ENCODE data around the gene KPNB1. TPM values are rescaled to one million over a fixed set of nuclear protein-coding genes. Genes with fewer than 3 reads are reported as not detected.

The KPNB1 gene
- total RNA-seq, 1 donor from 2014 or later, result 727 TPM

- Mint-ChIP-seq H3K4me1 (peaks cover 81% of the 10 kb centered on the region), H3K4me3 (peak overlapping the region; percentile 76), H3K27me3 (no peaks in the 10 kb centered on the region), H3K9me3 (no peaks in the 10 kb centered on the region), H3K36me3 (ENCODE audit: low read depth) (no peaks in the 10 kb centered on the region), H3K27ac (peak overlapping the region; percentile 93)
- DNase-seq, result no peak
- intact Hi-C loops (cut with micrococcal nuclease), result loop anchor here (5.0 kb wide), 1 partner anchor 68 kb away; no protein-coding TSS in a partner anchor
Observed at GRCh38 chr17:47720196-47720595, 70.5 kb downstream of the KPNB1 start.

- Mint-ChIP-seq H3K27ac (peak overlapping the region; percentile 93), H3K36me3 (ENCODE audit: low read depth) (no peaks in the 10 kb centered on the region)
Observed at GRCh38 chr17:47720754-47721533, 71.2 kb downstream of the KPNB1 start.

GRCh38 chr17:47721725-47722124 is 72.0 kb downstream of the KPNB1 start:
- peak overlapping the region; percentile 76 for H3K4me3 Mint-ChIP-seq

More at GRCh38 chr17:47720754-47721533, 71.2 kb downstream of the KPNB1 start:
- H3K9me3 Mint-ChIP-seq, result no peaks in the 10 kb centered on the region
- no peaks in the 10 kb centered on the region for H3K27me3 Mint-ChIP-seq
- H3K4me1 Mint-ChIP-seq, result peaks cover 80% of the 10 kb centered on the region
- peak overlapping the region; percentile 76 for H3K4me3 Mint-ChIP-seq
- intact Hi-C loops (cut with micrococcal nuclease), result loop anchor here (1.0 to 5.0 kb wide), 4 partner anchors 8 to 69 kb away; partner anchors contain the start of genes TBKBP1 and TBX21
- DNase-seq, result peak; percentile 95

GRCh38 chr17:47724705-47725104 is 75.0 kb downstream of the KPNB1 start:
- Mint-ChIP-seq H3K27me3 (no peaks in the 10 kb centered on the region), H3K9me3 (no peaks in the 10 kb centered on the region), H3K27ac (peak overlapping the region; percentile 5), H3K4me1 (peaks cover 77% of the 10 kb centered on the region), H3K36me3 (ENCODE audit: low read depth) (no peaks in the 10 kb centered on the region), H3K4me3 (no peak overlapping the region)
- no peak for DNase-seq
- intact Hi-C loops (cut with micrococcal nuclease), result loop anchor here (5.0 kb wide), 1 partner anchor 72 kb away; no protein-coding TSS in a partner anchor

More at GRCh38 chr17:47721725-47722124, 72.0 kb downstream of the KPNB1 start:
- Mint-ChIP-seq H3K4me1 (peaks cover 81% of the 10 kb centered on the region), H3K27ac (peak overlapping the region; percentile 93), H3K27me3 (no peaks in the 10 kb centered on the region), H3K36me3 (ENCODE audit: low read depth) (no peaks in the 10 kb centered on the region), H3K9me3 (no peaks in the 10 kb centered on the region)
- no peak for DNase-seq
- intact Hi-C loops (cut with micrococcal nuclease), result loop anchor here (1.0 to 5.0 kb wide), 4 partner anchors 8 to 69 kb away; partner anchors contain the start of genes TBKBP1 and TBX21

- no peaks in the 10 kb centered on the region for H3K36me3 Mint-ChIP-seq (ENCODE audit: low read depth)
Observed at GRCh38 chr17:47725446-47726111, 75.9 kb downstream of the KPNB1 start.

GRCh38 chr17:47726796-47727703 is 77.3 kb downstream of the KPNB1 start:
- H3K27ac Mint-ChIP-seq, result peak overlapping the region; percentile 46
- H3K36me3 Mint-ChIP-seq (ENCODE audit: low read depth), result no peaks in the 10 kb centered on the region
- no peak overlapping the region for H3K4me3 Mint-ChIP-seq
- H3K4me1 Mint-ChIP-seq, result peaks cover 76% of the 10 kb centered on the region
- intact Hi-C loops (cut with micrococcal nuclease), result no loop called here
- no peak for DNase-seq
- no peaks in the 10 kb centered on the region for H3K27me3 Mint-ChIP-seq
- no peaks in the 10 kb centered on the region for H3K9me3 Mint-ChIP-seq

More at GRCh38 chr17:47725446-47726111, 75.9 kb downstream of the KPNB1 start:
- peaks cover 73% of the 10 kb centered on the region for H3K4me1 Mint-ChIP-seq
- intact Hi-C loops (cut with micrococcal nuclease), result no loop called here
- H3K27ac Mint-ChIP-seq, result peak overlapping the region; percentile 59
- no peaks in the 10 kb centered on the region for H3K27me3 Mint-ChIP-seq
- no peaks in the 10 kb centered on the region for H3K9me3 Mint-ChIP-seq
- DNase-seq, result no peak
- H3K4me3 Mint-ChIP-seq, result no peak overlapping the region

GRCh38 chr17:47727704-47728036 is 78.0 kb downstream of the KPNB1 start:
- Mint-ChIP-seq H3K4me3 (no peak overlapping the region), H3K27ac (peak overlapping the region; percentile 45), H3K36me3 (ENCODE audit: low read depth) (no peaks in the 10 kb centered on the region), H3K4me1 (peaks cover 80% of the 10 kb centered on the region), H3K9me3 (no peaks in the 10 kb centered on the region), H3K27me3 (no peaks in the 10 kb centered on the region)
- intact Hi-C loops (cut with micrococcal nuclease), result no loop called here
- no peak for DNase-seq

GRCh38 chr17:47728214-47728877 is 78.6 kb downstream of the KPNB1 start:
- H3K36me3 Mint-ChIP-seq (ENCODE audit: low read depth), result no peaks in the 10 kb centered on the region
- intact Hi-C loops (cut with micrococcal nuclease), result no loop called here

GRCh38 chr17:47729476-47729875 is 79.8 kb downstream of the KPNB1 start:
- Mint-ChIP-seq H3K9me3 (no peaks in the 10 kb centered on the region), H3K27me3 (no peaks in the 10 kb centered on the region), H3K36me3 (ENCODE audit: low read depth) (peaks cover 7% of the 10 kb centered on the region), H3K4me1 (peaks cover 76% of the 10 kb centered on the region), H3K27ac (peak overlapping the region; percentile 75), H3K4me3 (peak overlapping the region; percentile 38)
- intact Hi-C loops (cut with micrococcal nuclease), result loop anchor here (1.0 kb wide), 1 partner anchor 8 kb away; no protein-coding TSS in a partner anchor
- no peak for DNase-seq

More at GRCh38 chr17:47728214-47728877, 78.6 kb downstream of the KPNB1 start:
- Mint-ChIP-seq H3K27ac (peak overlapping the region; percentile 45), H3K27me3 (no peaks in the 10 kb centered on the region), H3K9me3 (no peaks in the 10 kb centered on the region), H3K4me3 (no peak overlapping the region), H3K4me1 (peaks cover 80% of the 10 kb centered on the region)
- no peak for DNase-seq

GRCh38 chr17:47730681-47731080 is 81.0 kb downstream of the KPNB1 start:
- intact Hi-C loops (cut with micrococcal nuclease), result loop anchor here (5.0 kb wide), 1 partner anchor 68 kb away; no protein-coding TSS in a partner anchor
- Mint-ChIP-seq H3K9me3 (no peaks in the 10 kb centered on the region), H3K4me3 (peak overlapping the region; percentile 14), H3K27me3 (no peaks in the 10 kb centered on the region), H3K4me1 (peaks cover 76% of the 10 kb centered on the region), H3K36me3 (ENCODE audit: low read depth) (peaks cover 18% of the 10 kb centered on the region), H3K27ac (no peak overlapping the region)
- no peak for DNase-seq

GRCh38 chr17:47731396-47731795 is 81.7 kb downstream of the KPNB1 start:
- H3K4me1 Mint-ChIP-seq, result peaks cover 75% of the 10 kb centered on the region
- no peaks in the 10 kb centered on the region for H3K27me3 Mint-ChIP-seq
- no peaks in the 10 kb centered on the region for H3K9me3 Mint-ChIP-seq
- H3K36me3 Mint-ChIP-seq (ENCODE audit: low read depth), result peaks cover 25% of the 10 kb centered on the region
- peak overlapping the region; percentile 48 for H3K27ac Mint-ChIP-seq
- DNase-seq, result no peak
- H3K4me3 Mint-ChIP-seq, result no peak overlapping the region
- intact Hi-C loops (cut with micrococcal nuclease), result loop anchor here (5.0 kb wide), 1 partner anchor 69 kb away; no protein-coding TSS in a partner anchor

GRCh38 chr17:47732399-47733046 is 82.8 kb downstream of the KPNB1 start:
- no peaks in the 10 kb centered on the region for H3K27me3 Mint-ChIP-seq
- H3K27ac Mint-ChIP-seq, result peak overlapping the region; percentile 76
- DNase-seq, result no peak
- peak overlapping the region; percentile 87 for H3K4me3 Mint-ChIP-seq
- no peaks in the 10 kb centered on the region for H3K9me3 Mint-ChIP-seq
- peaks cover 75% of the 10 kb centered on the region for H3K4me1 Mint-ChIP-seq
- H3K36me3 Mint-ChIP-seq (ENCODE audit: low read depth), result peaks cover 35% of the 10 kb centered on the region
- intact Hi-C loops (cut with micrococcal nuclease), result loop anchor here (1.0 to 5.0 kb wide), 3 partner anchors 11 to 70 kb away; no protein-coding TSS in a partner anchor
